Myocyte (in vitro differentiated cells): Measurements from ENCODE around the gene HYAL1. TPM values are rescaled to one million over a fixed set of nuclear protein-coding genes. Genes with fewer than 3 reads are reported as not detected.

ENCODE experiments used
- DNase-seq: peaks from one replicate; pipeline ENCODE4 v3.0.0-alpha.2; 2012; ENCODE audit warnings: low read depth
- polyA plus RNA-seq: library from polyadenylated mRNA; unstranded; fragments of >200 nt; gene quantifications from one replicate; pipeline ENCODE4 v1.2.1, GENCODE V29; 2012; ENCODE audit warnings: missing spikeins
- total RNA-seq: library from RNA; depleted of rRNA; stranded (reverse); fragments of >200 nt; gene quantifications from 2 replicates; pipeline ENCODE4 v1.2.3, GENCODE V29; 2014

Gene HYAL1
- total RNA-seq = 0.26 and 0.56 TPM in 2 replicates
- polyA plus RNA-seq = 0.49 TPM

- no peak for DNase-seq
Observed at GRCh38 chr3:50303013-50303815, at the start of gene HYAL1. Gene HYAL1, minus strand, starts transcription at chr3:50303574. Its CDS starts 618 bp downstream, at chr3:50302956.

- DNase-seq = no peak
Observed at GRCh38 chr3:50352781-50353180, 49.4 kb upstream of the HYAL1 start.

GRCh38 chr3:50351323-50351697, 47.9 kb upstream of the HYAL1 start:
- no peak for DNase-seq

- DNase-seq = peak; percentile 97
Observed at GRCh38 chr3:50350527-50351322, 47.4 kb upstream of the HYAL1 start, which contains the start of the genes CYB561D2 and NPRL2. Gene CYB561D2, plus strand, starts transcription at chr3:50350862. Its CDS starts 572 bp downstream, at chr3:50351434. Gene NPRL2, minus strand, starts transcription at chr3:50350775. Its CDS starts 123 bp downstream, at chr3:50350652.

- no peak for DNase-seq
Observed at GRCh38 chr3:50350213-50350526, 46.8 kb upstream of the HYAL1 start.

- DNase-seq = peak; percentile 68
Observed at GRCh38 chr3:50347187-50347813, 43.9 kb upstream of the HYAL1 start.

- DNase-seq = no peak
Observed at GRCh38 chr3:50345586-50346234, 42.3 kb upstream of the HYAL1 start, which contains the start of gene ZMYND10. Gene ZMYND10, minus strand, starts transcription at chr3:50345732. Its CDS starts 153 bp downstream, at chr3:50345579.

- DNase-seq = no peak
Observed at GRCh38 chr3:50345008-50345407, 41.6 kb upstream of the HYAL1 start.

GRCh38 chr3:50342813-50343633, 39.6 kb upstream of the HYAL1 start:
- no peak for DNase-seq

GRCh38 chr3:50341996-50342650, 38.7 kb upstream of the HYAL1 start:
- DNase-seq = no peak

GRCh38 chr3:50341537-50341936, 38.2 kb upstream of the HYAL1 start:
- DNase-seq = no peak

- DNase-seq = no peak
Observed at GRCh38 chr3:50340448-50341329, 37.3 kb upstream of the HYAL1 start, which contains the start of gene RASSF1. Gene RASSF1, minus strand, starts transcription at chr3:50340836. Its CDS starts 31 bp downstream, at chr3:50340805.

GRCh38 chr3:50340147-50340447, 36.7 kb upstream of the HYAL1 start:
- no peak for DNase-seq

- DNase-seq = no peak
Observed at GRCh38 chr3:50339485-50340146, 36.2 kb upstream of the HYAL1 start.

GRCh38 chr3:50338965-50339364, 35.6 kb upstream of the HYAL1 start:
- DNase-seq = no peak

- DNase-seq = peak; percentile 99
Observed at GRCh38 chr3:50337175-50337861, 33.9 kb upstream of the HYAL1 start.

- no peak for DNase-seq
Observed at GRCh38 chr3:50336452-50337174, 33.2 kb upstream of the HYAL1 start.
